OCI-LY3 (cell line): ENCODE results near the gene EFR3B.

Experiments
- CTCF ChIP-seq: fragments of 200-600, 300-600 bp; sonication (generic); IDR thresholded peaks from 2 replicates; pipeline ENCODE4 v1.5.1; 2014; ENCODE audit warnings: antibody characterized with exemption, low read length, low read depth
- EZH2phosphoT487 ChIP-seq: fragments of 200-600 bp; shearing (Covaris generic); IDR thresholded peaks from 2 replicates; pipeline ENCODE4 v1.6.1; 2018; ENCODE audit warnings: antibody characterized with exemption, mixed run types, low read depth

DNA sequence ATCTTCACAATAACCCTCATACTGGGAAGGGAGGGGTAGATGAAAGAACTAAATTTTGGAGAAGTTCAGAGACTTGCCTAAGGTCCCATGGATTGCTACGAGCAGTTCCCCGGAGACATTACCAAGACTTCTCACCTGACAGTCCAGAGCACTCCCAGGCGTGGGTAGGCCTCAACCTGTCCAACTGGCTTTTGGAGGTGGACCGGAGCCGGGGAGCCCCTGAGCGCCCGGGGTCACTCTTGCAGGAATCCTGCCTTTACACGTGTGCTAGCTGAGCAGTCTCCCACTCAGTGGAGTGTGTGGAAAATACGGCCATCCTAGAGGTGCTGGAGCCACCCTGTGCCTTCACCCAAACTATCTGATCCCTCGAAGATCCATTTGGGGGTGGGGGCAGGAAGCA is 118.5 kb downstream of the EFR3B start:
- no peak for TF ChIP-seq CTCF
- TF ChIP-seq EZH2phosphoT487 = no peak
